ENCODE data around the gene CENPX.

The CENPX gene

DNA sequence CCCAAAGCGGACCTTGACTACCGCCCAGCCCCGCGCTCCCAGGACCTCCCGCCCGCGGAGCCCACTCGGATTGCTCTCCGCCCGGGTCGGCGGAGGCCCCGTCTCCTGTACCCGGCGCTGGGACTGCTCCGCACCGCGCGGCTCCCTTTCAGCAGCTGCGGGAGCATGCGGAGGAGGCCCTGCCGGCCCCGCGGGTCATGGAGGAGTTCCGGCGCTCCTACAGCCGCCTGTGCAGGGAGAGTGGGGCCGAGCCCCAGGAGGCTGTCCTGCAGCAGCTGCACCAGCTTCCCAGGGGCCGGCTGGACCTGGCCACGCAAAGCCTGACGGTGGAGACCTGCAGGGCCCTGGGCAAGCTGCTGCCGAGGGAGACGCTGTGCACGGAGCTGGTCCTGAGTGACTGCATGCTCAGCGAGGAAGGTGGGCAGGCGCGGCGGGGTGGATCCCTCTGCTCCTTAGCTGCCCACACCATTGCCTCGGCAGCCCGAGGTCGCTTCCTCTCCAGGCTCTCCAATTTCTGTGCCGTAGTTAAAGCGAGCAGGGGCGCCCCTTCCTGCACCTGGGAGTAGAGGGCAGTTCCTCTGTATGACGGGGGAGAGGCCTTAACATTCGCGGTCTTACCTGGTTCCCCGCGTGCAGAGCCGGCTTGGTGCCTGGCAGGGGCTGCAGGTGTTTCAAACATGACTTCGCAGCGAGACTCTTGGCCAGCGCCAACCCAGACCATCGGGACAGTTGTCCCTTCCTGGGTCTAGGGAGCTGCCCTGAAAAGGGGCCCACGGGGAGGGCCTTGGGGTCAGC, 966 bp upstream of the CENPX start:
- DNase-seq (ENCODE audit: low read depth in 3 of 3, low spot score in 1 of 3): no peak

DNA sequence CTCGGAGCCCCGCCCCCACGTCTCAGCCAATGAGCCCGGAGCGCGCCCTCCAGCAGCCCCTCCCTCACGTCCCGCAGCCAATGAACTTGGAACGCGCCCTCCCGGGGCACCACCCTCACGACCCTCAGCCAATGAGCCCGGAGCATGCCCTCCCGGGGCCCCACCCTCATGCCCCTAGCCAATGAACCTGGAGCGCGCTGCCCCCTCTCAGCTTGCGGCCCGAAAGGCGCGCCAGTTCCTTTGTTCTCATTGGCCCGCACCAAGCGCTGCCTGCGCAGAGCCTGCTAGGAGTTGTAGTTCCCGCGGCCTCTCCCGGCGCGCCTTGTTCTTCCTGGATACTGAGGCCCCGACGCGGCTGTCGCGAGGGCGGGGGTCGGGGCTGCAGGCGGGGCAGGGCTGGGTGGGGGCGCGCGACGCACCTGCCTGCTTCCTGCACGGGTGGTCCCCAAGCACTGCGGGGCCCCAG, 336 bp upstream of the CENPX start, which contains the start of gene LRRC45:
Gene LRRC45 (plus strand): TSS at position 325 of the 466 bp plus-strand sequence. CDS start 339 bp downstream, outside the sequence.
- DNase-seq (ENCODE audit: low read depth in 3 of 3, low spot score in 1 of 3): peak; percentile 99

DNA sequence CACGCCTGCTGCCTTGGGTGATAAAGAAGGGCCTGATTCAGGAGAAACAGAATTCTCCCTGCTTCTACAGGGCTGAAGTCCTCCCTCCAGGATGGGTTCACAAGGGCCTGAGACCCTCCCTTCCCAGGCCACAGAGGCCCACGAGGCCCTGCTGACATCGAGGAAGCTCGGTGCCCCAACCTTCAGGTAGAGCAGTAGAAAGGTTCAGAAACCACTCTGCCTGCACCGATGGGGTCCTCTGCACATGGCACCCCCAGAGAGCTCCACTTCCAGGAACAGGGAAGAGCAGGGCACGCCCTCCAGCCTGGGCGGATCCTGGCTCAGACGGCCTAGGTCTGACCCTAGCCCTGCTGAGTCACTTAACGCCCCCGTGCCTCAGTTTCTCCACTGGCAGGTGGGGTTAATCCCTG, 773 bp downstream of the CENPX start:
- no peak for DNase-seq (ENCODE audit: low read depth in 3 of 3, low spot score in 1 of 3)

DNA sequence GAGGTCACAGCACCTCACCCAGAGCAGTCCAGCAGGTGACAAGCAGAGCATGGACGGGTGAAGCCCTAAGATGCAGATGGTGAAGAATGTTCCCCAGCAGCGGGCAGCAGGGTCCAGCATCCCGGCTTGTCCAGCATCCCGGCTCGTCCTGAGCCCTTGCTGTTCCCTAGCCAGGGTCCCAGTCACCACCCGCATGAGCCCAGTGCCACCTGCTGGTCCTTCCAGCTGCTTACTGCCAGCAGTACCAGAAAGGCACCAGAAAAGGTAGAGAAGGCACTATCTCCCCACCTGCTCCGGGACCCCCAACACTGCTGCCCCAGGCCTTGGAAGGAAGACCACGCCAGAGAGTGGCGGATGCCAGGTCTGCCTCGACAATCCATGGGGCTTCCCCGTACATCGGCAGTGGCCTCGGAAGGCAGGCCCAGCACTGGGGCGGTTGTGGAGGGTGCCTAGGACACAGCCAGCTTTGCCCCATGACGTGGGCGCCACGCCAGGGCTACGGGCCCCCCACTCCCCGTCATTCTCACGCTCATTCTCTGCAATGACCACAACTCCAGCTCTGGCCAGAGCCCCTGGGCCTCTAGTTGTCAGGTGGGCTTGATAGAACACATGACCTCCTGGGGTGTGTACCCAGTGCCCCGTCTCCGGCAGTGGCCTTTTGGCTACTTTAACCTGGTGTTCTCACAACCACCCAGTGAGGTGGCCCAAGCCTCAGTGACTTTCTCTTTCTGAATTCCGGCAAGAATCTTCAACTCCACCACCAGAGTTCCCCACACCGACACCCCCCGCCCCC, 1.4 kb downstream of the CENPX start:
- DNase-seq (ENCODE audit: low read depth in 3 of 3, low spot score in 1 of 3): no peak

DNA sequence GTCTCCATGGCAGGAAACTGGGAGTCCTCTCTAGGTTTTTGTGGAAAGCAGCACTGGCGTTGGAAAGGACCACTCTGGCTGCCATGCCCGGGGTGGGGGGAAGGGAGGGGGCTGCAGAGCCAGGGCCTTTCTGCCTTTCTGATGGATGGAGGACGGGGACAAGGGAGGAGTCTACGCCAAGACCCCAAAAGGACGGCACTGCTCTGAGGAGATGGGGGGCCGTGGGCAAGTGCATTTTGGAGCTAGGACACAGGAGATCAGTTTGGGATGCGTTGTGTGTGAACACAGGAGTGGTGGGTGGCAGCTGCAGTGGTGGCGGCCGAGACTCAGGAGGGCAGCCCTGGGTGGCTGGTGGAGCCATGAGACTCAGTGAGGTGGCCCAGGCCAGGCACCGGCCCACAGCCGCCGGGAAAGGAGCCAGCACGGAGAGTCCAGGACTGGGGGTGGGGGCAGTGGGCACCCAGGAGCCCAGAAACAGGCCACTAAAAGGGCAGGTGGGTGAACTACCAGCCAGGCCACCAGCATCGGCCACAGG, 2.0 kb downstream of the CENPX start:
- DNase-seq (ENCODE audit: low read depth in 3 of 3, low spot score in 1 of 3): no peak

DNA sequence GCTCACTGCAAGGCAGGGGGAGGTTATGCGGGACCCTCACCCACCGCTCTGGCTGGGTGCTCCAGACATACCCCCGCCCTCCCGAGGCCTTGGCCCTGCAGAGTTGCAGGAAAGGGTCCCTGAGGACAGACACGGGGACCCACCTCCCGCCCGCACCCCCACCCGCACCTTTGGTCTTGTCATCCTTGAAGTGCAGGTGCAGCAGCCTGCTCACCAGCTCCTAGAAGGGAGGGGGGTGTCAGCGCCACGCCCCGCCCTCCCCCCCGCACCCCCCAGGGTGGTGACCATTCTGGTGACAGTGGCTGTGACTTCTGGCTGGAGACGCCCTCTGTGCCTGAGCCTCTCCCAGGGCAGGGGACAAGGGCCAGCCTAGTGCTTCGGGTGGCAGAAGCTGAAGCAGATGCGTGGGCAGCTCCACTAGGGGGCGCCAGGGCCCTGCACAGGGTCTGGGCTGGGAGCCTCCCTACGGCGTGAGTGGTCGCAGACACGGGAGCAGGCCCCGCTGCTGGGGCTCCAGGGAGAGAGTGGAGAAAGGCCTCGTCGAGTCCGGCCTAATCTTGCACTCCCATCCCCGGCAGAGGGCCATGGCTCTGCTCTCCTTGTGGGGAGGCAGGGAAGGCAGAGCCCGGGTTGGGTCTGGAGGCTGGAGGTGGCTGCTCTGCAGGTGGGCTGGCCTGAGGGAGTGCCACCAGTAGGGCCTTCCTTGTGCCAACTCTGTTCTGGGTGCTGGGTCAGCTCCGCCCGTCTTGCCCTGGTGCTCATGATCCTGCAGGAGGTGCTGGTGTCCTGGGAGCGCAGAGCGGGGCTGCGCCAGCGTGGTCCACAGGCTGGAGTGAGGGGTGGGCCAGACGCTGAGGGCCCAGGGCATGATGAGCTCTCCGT, 2.7 kb downstream of the CENPX start:
- peak in 2 of 3 donors; percentile 38 to 54 for DNase-seq (ENCODE audit: low read depth in 3 of 3, low spot score in 1 of 3)

DNA sequence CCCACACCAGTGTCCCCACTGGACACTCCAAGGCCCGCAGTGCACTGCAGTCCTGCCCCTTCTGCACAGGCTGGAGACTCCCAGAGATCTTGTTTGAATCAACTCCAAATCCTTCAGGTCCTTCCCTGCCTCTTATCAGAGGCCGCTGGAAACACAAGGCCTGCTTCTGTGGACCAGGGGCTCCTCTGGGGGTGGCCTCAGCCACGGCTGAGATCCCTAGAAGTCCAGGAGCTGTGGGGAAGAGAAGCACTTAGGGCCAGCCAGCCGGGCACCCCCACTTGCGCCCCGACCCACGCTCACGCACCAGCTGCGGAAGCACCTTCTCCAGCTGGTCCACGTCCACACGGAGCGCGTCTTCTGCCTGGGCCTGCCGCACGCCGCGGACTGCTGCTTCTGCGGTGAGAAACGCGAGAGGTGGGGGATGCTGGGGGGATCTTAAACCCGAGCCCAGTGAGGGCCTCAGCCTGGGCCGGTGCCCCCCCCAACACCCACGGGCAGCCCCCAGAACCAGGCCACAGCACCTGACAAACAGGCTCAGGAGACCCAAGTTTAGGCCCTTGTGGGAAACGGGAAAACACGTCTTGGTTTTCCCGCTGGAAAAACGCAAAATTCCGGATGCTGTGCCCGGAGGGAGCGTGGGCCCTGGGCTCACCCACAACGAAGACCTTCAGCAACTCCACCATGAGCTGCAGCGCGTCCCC, 3.5 kb downstream of the CENPX start:
- no peak for DNase-seq (ENCODE audit: low read depth in 3 of 3, low spot score in 1 of 3)

DNA sequence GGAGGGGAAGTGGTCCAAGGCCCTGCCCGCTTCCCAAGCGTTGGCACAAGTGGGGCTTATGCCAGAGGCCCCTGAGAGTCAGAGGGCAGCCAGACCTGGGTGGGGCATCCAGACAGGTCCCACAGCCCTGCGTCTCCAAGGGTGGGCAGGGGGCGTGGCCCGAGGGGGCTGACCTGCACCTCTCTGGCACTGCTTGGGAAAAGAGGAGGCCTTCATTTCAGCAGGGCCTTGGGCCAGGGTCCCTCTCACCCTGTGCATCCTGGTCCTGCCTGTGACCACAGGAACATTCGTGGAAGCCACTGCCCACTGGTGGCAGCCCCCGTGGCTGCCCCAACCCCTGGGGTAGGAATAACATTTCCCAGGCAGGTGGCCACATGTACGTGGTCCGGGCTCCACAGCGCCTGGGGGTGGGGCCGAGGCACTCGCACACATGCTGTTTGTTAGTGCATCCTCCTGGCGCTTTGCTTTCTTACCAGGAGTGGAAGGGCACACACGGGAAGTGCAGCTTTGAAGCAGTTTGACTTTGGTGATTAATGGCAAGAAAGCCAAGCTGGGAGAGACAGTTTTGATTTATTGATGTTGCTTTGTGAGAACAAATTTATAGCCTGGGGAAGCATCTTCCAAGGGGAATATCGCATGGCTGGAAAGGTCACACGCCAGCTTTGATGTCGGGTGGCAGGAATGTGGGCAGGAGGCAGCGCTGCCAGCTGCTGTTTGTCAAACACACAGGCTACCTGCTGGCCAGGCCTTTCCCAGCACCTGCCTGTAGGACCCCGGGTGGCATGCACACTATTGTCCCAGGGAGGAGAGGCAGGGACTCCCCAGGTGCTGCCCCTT, 4.3 kb downstream of the CENPX start:
- DNase-seq (ENCODE audit: low read depth in 3 of 3, low spot score in 1 of 3): no peak

DNA sequence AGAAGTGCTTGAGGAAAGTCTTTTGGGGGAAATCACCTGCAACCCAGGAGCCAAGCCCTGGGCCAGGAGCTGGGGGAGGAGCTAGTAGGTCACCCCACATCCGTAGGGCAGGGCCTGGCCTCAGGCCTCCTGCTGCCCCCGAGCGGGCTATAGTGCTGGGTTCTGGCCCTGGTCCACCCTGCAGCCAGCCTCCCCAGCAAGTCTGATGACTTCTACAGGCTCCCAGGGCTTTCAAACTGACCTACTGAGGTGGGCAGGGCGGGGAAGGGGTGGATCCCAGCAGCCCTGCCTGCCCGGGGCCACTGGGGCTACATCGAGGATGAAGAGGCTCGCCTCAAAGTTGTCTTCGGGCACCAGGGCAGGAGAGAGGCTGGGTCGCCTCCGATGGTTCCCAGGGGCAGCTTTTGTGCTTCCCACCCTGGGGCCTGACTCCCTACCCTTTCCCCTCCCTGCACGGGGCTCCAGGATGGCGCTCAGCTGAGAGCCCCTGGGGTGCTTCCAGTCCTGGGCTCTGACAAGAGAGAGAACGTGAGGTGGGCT, 5.0 kb downstream of the CENPX start:
- no peak for DNase-seq (ENCODE audit: low read depth in 3 of 3, low spot score in 1 of 3)

DNA sequence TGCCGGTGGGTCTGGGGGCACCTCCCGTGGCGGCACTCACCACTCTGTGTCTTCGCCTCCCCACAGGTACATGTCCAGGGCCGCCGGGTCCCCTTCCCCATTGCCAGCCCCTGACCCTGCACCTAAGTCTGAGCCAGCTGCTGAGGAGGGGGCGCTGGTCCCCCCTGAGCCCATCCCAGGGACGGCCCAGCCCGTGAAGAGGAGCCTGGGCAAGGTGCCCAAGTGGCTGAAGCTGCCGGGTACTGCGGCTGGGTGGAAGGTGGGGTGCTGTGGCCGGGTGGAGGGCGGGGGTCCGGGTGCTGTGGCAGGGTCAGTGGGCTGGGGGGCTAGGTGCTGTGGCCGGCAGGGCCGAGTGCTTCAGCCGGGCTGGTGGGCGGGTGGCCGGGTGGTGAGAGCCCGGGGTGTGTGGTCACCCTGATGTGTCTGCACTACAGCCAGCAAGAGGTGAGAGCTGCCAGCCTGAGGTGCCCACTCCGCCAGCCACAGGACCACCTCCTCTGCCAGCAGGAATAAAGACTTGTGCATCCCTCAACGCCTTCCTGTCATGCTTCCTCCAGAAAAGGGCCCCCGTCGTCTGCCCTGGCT, 5.7 kb downstream of the CENPX start:
- DNase-seq (ENCODE audit: low read depth in 3 of 3, low spot score in 1 of 3): no peak

DNA sequence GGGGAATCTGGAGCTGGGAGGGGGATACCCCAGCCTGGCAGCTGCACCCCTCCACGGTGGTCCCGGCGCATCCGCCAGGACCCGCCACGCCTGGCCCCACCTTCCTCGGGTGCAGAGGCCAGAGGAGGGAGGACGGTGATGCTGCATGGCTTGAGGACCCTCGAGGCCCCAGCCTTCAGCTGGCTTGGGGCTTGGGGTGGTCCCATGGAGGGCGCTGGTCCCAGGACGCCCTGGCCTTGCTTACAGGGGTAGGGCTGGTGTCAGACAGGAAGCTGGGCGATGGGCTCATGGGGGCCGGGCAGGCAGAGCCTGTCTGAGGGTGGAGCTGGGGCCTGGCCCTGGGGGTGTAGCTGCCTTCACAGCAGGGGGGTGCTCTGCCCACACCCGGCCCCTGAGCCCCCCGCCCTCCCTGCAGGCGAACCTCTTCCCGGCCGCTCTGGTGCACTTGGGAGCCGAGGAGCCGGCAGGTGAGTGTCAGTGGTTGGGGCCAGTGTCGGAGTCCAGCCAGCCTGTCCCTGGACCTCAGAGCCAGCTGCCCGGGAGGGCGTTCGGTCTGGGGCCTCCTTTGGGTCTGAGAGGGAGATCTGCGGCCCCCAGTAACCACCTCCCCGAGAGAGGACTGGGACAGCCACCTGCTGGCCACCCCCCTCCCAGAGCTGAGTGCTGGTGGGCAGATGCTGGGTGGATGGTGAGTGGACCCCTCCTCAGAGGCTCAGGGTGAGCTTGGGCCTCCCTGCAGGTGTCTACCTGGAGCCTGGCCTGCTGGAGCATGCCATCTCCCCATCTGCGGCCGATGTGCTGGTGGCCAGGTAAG, 6.4 kb downstream of the CENPX start:
- DNase-seq (ENCODE audit: low read depth in 3 of 3, low spot score in 1 of 3): no peak

DNA sequence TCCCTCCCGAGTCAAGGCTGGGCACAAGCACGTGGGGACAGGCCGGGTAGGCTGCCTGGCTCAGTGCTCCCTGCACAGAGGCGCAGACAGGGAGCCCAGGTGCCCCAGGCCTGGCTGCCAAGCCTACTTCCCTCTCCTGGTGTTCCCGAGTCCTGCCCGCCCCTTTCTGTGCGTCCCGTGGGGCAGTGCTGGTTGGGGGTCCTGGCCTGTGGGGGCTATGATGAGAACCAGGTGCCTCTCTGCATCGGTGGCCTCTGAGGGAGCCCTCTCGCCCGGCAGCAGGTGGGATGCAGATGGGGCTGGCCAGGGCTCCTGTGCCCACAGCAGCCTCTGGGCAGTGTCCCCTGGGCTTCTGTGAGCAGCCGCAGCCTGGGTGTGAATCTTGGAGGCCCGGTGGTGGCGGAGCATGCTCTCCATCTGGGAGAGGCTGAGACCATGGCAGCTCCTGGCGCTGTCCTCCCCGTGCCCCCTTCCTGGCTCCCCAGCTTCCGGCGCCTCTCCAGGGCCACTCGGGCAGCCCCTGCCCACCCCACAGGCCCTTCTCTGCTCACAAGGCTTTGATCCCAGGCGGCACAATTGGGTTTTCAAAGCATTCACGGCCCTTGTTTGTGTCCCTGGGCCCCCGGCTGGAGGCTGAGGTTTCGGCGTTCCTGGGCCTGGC, 7.2 kb downstream of the CENPX start:
- DNase-seq (ENCODE audit: low read depth in 3 of 3, low spot score in 1 of 3): no peak

DNA sequence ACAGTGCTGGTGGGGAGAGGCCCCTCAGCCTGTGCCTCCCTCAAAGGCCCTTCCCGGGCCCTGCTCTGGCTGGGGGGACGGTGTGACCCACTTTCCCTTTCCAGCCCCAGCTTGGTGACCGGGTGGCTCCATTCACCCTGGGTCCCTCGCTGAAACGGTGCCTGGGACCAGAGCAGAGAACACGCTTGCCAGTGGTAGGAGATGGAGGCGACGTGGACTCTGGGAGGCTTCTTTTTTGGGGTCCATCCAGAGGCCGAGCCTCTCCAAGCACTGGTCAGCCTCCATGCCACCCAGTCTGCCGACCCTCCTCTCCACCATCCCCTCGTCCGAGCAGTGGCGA, 7.7 kb downstream of the CENPX start:
- DNase-seq (ENCODE audit: low read depth in 3 of 3, low spot score in 1 of 3): no peak

DNA sequence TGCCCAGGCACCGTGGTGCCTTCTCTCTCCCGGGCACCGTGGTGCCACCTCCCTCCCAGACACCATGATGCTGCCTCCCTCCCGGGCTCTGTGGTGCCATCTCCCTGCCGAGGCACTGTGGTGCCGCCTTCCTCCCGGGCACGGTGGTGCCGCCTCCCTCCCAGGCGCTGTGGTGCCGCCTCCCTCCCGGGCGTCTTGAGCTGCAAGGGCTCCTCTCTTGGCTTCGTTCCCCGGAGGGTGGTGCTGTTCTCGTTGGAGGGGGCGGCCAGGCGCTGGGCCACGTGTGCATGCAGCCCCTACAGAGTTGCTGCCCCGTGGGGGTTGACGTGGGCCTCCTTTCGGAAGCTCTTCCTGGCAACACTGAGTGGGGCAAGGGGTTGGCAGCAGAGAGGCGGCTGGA, 8.2 kb downstream of the CENPX start:
- no peak for DNase-seq (ENCODE audit: low read depth in 3 of 3, low spot score in 1 of 3)

DNA sequence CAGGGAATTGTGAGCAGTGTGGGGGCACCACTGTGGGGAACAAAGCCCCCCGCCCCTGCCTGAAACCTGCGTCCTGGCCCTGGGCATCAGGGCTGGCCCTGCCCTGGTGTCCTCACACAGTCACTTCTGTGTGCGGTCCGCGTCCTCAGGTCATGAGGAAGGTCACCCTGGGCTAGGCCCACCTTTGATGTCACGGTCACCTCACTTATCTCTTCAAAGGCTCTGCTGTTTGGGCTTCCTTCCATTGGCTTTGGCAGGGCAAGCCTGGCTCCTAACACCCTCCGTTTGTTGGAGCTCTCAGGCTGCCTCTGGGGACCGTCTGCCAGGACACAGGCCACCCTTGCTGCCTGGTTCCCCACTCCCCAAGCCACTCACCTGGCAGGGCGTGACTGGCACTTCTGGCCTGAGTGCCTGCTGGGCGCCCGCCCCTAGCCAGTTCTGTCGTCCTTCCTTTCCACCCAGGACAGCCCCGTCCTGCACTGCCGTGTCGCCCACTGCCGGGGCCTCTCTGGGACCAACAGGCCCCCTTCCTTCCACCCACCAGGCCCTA, 8.8 kb downstream of the CENPX start:
- no peak for DNase-seq (ENCODE audit: low read depth in 3 of 3, low spot score in 1 of 3)

DNA sequence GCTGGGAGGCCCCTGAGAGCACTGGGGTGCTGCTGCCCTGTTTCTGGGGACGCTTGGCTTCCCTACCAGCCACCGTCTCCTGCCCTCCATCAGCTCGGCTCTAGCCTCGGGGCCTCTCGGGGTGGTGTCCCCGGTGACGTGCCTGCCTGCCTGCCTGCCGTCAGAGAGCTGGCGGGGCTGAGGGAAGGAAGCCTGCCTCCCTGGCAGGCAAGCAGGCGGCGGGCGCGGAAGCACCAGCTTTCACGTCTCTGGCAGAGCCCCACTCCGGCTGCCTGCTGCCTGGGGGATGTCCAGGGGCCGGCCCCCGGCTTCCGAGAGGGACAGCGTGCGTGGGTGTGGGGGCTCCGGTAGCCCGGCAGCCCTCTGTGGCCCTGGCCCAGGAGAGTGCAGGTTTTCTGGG, 9.3 kb downstream of the CENPX start:
- no peak for DNase-seq (ENCODE audit: low read depth in 3 of 3, low spot score in 1 of 3)

DNA sequence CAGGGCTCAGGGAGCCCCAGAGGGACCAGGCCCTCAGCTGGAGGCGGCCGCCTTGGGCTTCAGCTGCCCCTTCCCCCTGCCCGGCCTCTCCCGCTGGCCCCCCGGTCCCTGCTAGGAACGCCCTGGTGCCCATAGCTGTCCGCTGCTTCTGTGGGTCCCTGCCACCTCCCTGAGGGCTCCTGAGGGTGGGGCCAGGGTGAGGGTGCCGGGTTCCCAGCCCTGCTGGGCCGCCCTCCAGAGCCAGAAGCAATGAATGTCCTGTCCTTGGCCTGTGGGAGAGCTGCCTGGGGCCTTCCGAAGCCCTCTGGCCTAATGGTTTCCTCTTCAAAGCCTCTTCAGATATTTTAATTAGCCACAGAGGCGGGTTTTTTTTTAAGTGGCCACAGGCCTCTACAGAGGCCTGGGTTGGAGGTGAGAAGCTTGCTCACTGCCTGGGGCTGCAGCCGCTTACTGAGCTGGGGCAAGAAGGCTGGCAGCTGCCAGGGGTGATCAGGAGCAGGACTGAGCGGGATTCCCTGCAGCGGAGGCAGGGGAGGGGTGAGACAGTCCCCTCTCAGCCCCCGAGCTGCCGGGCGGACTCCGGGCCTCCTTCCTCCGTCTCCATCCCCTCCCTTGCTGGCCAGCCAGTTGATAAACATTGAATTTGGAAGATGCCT, 9.9 kb downstream of the CENPX start:
- no peak for DNase-seq (ENCODE audit: low read depth in 3 of 3, low spot score in 1 of 3)
